ENCODE results near the gene CD44. TPM values are rescaled to one million over a fixed set of nuclear protein-coding genes. Genes with fewer than 3 reads are reported as not detected.

The CD44 gene
- total RNA-seq, 1 experiment from 2014 or later: 6.1 TPM

GRCh38 chr11:35109827-35110226 lies 29.1 kb upstream of the CD44 start:
- Histone ChIP-seq H3K4ac (ENCODE audit: low read depth, low read length) (no peak overlapping the region), H3K4me2 (ENCODE audit: insufficient read depth, insufficient read length, low read length) (no peak overlapping the region), H3K23me2 (ENCODE audit: insufficient read length, low read depth, low read length, poor library complexity, severe bottlenecking) (no peaks in the 10 kb centered on the region), H3K9ac (ENCODE audit: extremely low read depth, insufficient read length, low read length) (no peak overlapping the region), H3K23ac (ENCODE audit: insufficient read length, low read depth, low read length) (no peak overlapping the region), H4K8ac (replicated peaks; ENCODE audit: insufficient read length, low read depth, low read length) (no peak overlapping the region), H3K79me2 (ENCODE audit: insufficient read depth, low read length) (no peaks in the 10 kb centered on the region), H4K5ac (ENCODE audit: insufficient read length, low read depth, low read length) (no peak overlapping the region), H3K18ac (ENCODE audit: insufficient read length, low read depth, low read length) (no peak overlapping the region), H2BK12ac (ENCODE audit: insufficient read length, low read depth, low read length) (no peak overlapping the region), H2BK120ac (ENCODE audit: low read depth, low read length, poor library complexity, severe bottlenecking) (no peak overlapping the region), H3K27ac (ENCODE audit: insufficient read length, low read depth, low read length) (no peak overlapping the region), H4K91ac (ENCODE audit: insufficient read length, low read depth, low read length) (no peak overlapping the region), H3K4me1 (ENCODE audit: insufficient read depth, low read length) (no peaks in the 10 kb centered on the region), H3K9me3 (ENCODE audit: control insufficient read depth, low read depth, low read length) (no peaks in the 10 kb centered on the region), H3K56ac (ENCODE audit: insufficient read length, low read depth, low read length) (no peak overlapping the region), H3T11ph (ENCODE audit: low read length) (no peak overlapping the region), H2AFZ (ENCODE audit: low read length) (no peak overlapping the region), H2BK20ac (ENCODE audit: low read depth, low read length, poor library complexity, severe bottlenecking) (no peak overlapping the region), H2AK5ac (ENCODE audit: insufficient read length, low read length) (no peak overlapping the region), H2BK15ac (ENCODE audit: low read depth, low read length) (no peak overlapping the region), H3K14ac (ENCODE audit: insufficient read depth, low read length) (no peak overlapping the region), H3K79me1 (ENCODE audit: insufficient read depth, low read depth, low read length, poor library complexity, severe bottlenecking) (no peaks in the 10 kb centered on the region), H4K20me1 (ENCODE audit: control insufficient read depth, insufficient read depth, insufficient read length) (no peaks in the 10 kb centered on the region), H3K27me3 (ENCODE audit: insufficient read depth, low read length) (no peaks in the 10 kb centered on the region), H2BK5ac (ENCODE audit: insufficient read length, low read length) (no peak overlapping the region)
- Mint-ChIP-seq H3K27ac (no peak overlapping the region), H3K36me3 (ENCODE audit: insufficient read depth in 1 of 3, low read depth in 3 of 3) (peaks cover 2 to 7% (median 4%) of the 10 kb centered on the region in 3 experiments; a peak in 3 of 7 replicates), H3K4me3 (no peak overlapping the region), H3K9me3 (peaks cover 5% of the 10 kb centered on the region in 2 experiments; a peak in 3 of 5 replicates), H3K27me3 (ENCODE audit: low read depth) (peaks cover 3% of the 10 kb centered on the region), H3K4me1 (no peaks in the 10 kb centered on the region; a peak in 1 of 4 replicates)
- no peak for TF ChIP-seq CTCF (conservative IDR thresholded peaks at IDR 0.05)
- DNase-seq: no peak
